HepG2 (cell line): ENCODE data around the gene SGSM1. TPM values are rescaled to one million over a fixed set of nuclear protein-coding genes. Genes with fewer than 3 reads are reported as not detected.

Source experiments
- AFF4 ChIP-seq: sonication (generic); formaldehyde crosslinking; IDR thresholded peaks from 2 replicates; pipeline ENCODE4 v1.4.0; 2020; ENCODE audit warnings: missing genetic modification reagents
- CERS6 ChIP-seq: sonication (generic); formaldehyde crosslinking; IDR thresholded peaks from 2 replicates; pipeline ENCODE4 v1.5.0; 2020; ENCODE audit warnings: missing genetic modification reagents
- CREB1 ChIP-seq, 2 experiments: fragments of 450-650 bp in 1 of 2; IDR thresholded peaks; 2 replicates each; pipeline ENCODE4 v1.6.1; 2016 to 2017; ENCODE audit warnings: control low read depth in 1 of 2, mild to moderate bottlenecking in 1 of 2, missing compliant biosample characterization in 1 of 2, missing genetic modification characterization in 1 of 2
- FOXA3 ChIP-seq: IDR thresholded peaks from 2 replicates; pipeline ENCODE4 v1.6.1; 2016; ENCODE audit warnings: missing genetic modification reagents, missing compliant biosample characterization
- KMT2B ChIP-seq: IDR thresholded peaks from 2 replicates; pipeline ENCODE4 v1.6.1; 2016; ENCODE audit warnings: missing genetic modification reagents, missing compliant biosample characterization
- MED1 ChIP-seq: sonication (generic); formaldehyde crosslinking; IDR thresholded peaks from 2 replicates; pipeline ENCODE4 v1.4.0; 2020; ENCODE audit warnings: missing genetic modification reagents
- SALL1 ChIP-seq: sonication (generic); formaldehyde crosslinking; IDR thresholded peaks from 2 replicates; pipeline ENCODE4 v1.8.0; 2022; ENCODE audit warnings: mild to moderate bottlenecking, missing genetic modification reagents
- SIX1 ChIP-seq: sonication (generic); formaldehyde crosslinking; IDR thresholded peaks from 2 replicates; pipeline ENCODE4 v1.4.0; 2020; ENCODE audit warnings: missing genetic modification reagents, borderline replicate concordance
- SMC3 ChIP-seq: IDR thresholded peaks from 2 replicates; pipeline ENCODE4 v1.6.1; 2011; ENCODE audit warnings: low read length, improper control_type of control experiment
- SSRP1 ChIP-seq: IDR thresholded peaks from 2 replicates; pipeline ENCODE4 v1.6.1; 2016; ENCODE audit warnings: control low read depth
- ZBED4 ChIP-seq: sonication (generic); formaldehyde crosslinking; IDR thresholded peaks from 2 replicates; pipeline ENCODE4 v1.4.0; 2020; ENCODE audit warnings: missing genetic modification reagents, borderline replicate concordance
- ZBTB21 ChIP-seq: sonication (generic); formaldehyde crosslinking; IDR thresholded peaks from 2 replicates; pipeline ENCODE4 v1.4.0; 2020; ENCODE audit warnings: missing genetic modification reagents
- ZBTB43 ChIP-seq: sonication (generic); formaldehyde crosslinking; conservative IDR thresholded peaks from 2 replicates; pipeline ENCODE4 v1.4.0; 2020; ENCODE audit warnings: missing genetic modification reagents
- ZEB1 ChIP-seq: IDR thresholded peaks from 2 replicates; pipeline ENCODE4 v1.6.1; 2012; ENCODE audit warnings: mild to moderate bottlenecking, low read depth, inconsistent platforms; ENCODE audit not compliant: insufficient replicate concordance
- ZNF235 ChIP-seq: sonication (generic); formaldehyde crosslinking; IDR thresholded peaks from 2 replicates; pipeline ENCODE4 v1.8.1; 2023; ENCODE audit warnings: mild to moderate bottlenecking, missing genetic modification reagents, borderline replicate concordance
- ZNF256 ChIP-seq: sonication (generic); formaldehyde crosslinking; conservative IDR thresholded peaks from 2 replicates; pipeline ENCODE4 v1.4.0; 2020; ENCODE audit warnings: missing genetic modification reagents
- ZNF333 ChIP-seq: sonication (generic); formaldehyde crosslinking; IDR thresholded peaks from 2 replicates; pipeline ENCODE4 v1.4.0; 2020; ENCODE audit warnings: mild to moderate bottlenecking, missing genetic modification reagents, borderline replicate concordance
- ZNF430 ChIP-seq: sonication (generic); formaldehyde crosslinking; IDR thresholded peaks from 2 replicates; pipeline ENCODE4 v1.9.0; 2021; ENCODE audit warnings: mild to moderate bottlenecking, missing genetic modification reagents
- ZNF510 ChIP-seq: sonication (generic); formaldehyde crosslinking; IDR thresholded peaks from 2 replicates; pipeline ENCODE4 v1.4.0; 2020; ENCODE audit warnings: low read depth, mild to moderate bottlenecking, missing genetic modification reagents
- ZNF546 ChIP-seq: sonication (generic); formaldehyde crosslinking; conservative IDR thresholded peaks from 2 replicates; pipeline ENCODE4 v1.8.1; 2023; ENCODE audit warnings: mild to moderate bottlenecking, missing genetic modification reagents
- ZNF547 ChIP-seq: sonication (generic); formaldehyde crosslinking; IDR thresholded peaks from 2 replicates; pipeline ENCODE4 v1.5.1; 2020; ENCODE audit warnings: mild to moderate bottlenecking, missing genetic modification reagents
- polyA plus RNA-seq, 8 experiments: library from polyadenylated mRNA; depleted of rRNA in 3 of 8; stranded (reverse) in 7 of 8; unstranded in 1 of 8; fragments of >200 nt; fragmentation: Illumina TruSeq in 4 of 8; extraction: Trizol in 4 of 8; gene quantifications; 2 replicates each; pipeline versions ENCODE4 v1.2.1 to v1.2.3, GENCODE V29; 2011 to 2016; ENCODE audit warnings: low read depth in 4 of 8, missing spikeins in 1 of 8, mixed read lengths in 1 of 8; ENCODE audit not compliant: insufficient read depth in 1 of 8
- total RNA-seq, 5 experiments: library from RNA; depleted of rRNA; stranded (reverse); fragments of >200 nt; fragmentation: Illumina TruSeq; extraction: Trizol; gene quantifications; 2 replicates each; pipeline ENCODE4 v1.2.3, GENCODE V29; 2016; ENCODE audit warnings: low read depth in 1 of 5

The SGSM1 gene
- total and polyA plus RNA-seq, 2 of the 13 experiments (the other 11 are each of a cell fraction or from before 2014, with no cell fraction given) = 0.07 TPM; not detected in 1

- no peak for TF ChIP-seq CERS6 (CRISPR knock-in tag)
- TF ChIP-seq ZNF235 (CRISPR knock-in tag) = no peak
- peak; percentile 37 for TF ChIP-seq KMT2B (CRISPR knock-in tag)
- TF ChIP-seq SSRP1 = no peak
- peak; percentile 82 for TF ChIP-seq SALL1
- TF ChIP-seq ZNF430 (CRISPR knock-in tag) = peak; percentile 94
- peak; percentile 91 for TF ChIP-seq ZBTB43
- TF ChIP-seq FOXA3 (CRISPR knock-in tag) = peak; percentile 85
- no peak for TF ChIP-seq ZNF546 (CRISPR knock-in tag)
- peak; percentile 42; the same call in 1 of the 2 replicates for TF ChIP-seq CREB1 (IDR thresholded peaks at IDR 0.05)
- no peak for TF ChIP-seq CREB1 (CRISPR knock-in tag; IDR thresholded peaks at IDR 0.05)
- TF ChIP-seq SMC3 = no peak
- TF ChIP-seq ZBTB21 (CRISPR knock-in tag) = no peak
- TF ChIP-seq ZNF333 (CRISPR knock-in tag) = no peak
- TF ChIP-seq ZNF510 (CRISPR knock-in tag) = peak; percentile 79
- TF ChIP-seq ZNF547 (CRISPR knock-in tag) = no peak
- TF ChIP-seq AFF4 = no peak
- peak; percentile 73; the same call in 1 of the 2 replicates for TF ChIP-seq ZBED4 (CRISPR knock-in tag)
- TF ChIP-seq SIX1 = no peak
- no peak for TF ChIP-seq ZNF256 (CRISPR knock-in tag)
- peak; percentile 85 for TF ChIP-seq MED1
- TF ChIP-seq ZEB1 = no peak
These were observed 88.4 kb downstream of the SGSM1 start (continued) for GRCh38 chr22:24894220-24894975.
